Ectodermal cell (in vitro differentiated cells): Measurements from ENCODE around the gene LRRC26.
"Not testable (repeated sequence)": the region's sequence is repeated elsewhere in the genome, so short reads cannot be mapped to it uniquely, and the experiment has no call there.

Source experiments
- H3K27ac ChIP-seq: 2 replicates; pipeline ENCODE4 v1.7.0; 2013; ENCODE audit warnings: mild to moderate bottlenecking, low read depth, low read length; ENCODE audit not compliant: insufficient read depth, poor library complexity, severe bottlenecking
- H3K27me3 ChIP-seq: 2 replicates; pipeline ENCODE4 v1.7.0; 2013; ENCODE audit warnings: mild to moderate bottlenecking, low read length; ENCODE audit not compliant: insufficient read depth, control insufficient read depth, poor library complexity, severe bottlenecking
- H3K36me3 ChIP-seq: one replicate; pipeline ENCODE4 v1.7.0; 2013; ENCODE audit warnings: low read length; ENCODE audit not compliant: control insufficient read depth, insufficient read depth
- H3K4me1 ChIP-seq: one replicate; pipeline ENCODE4 v1.7.0; 2013; ENCODE audit warnings: low read length; ENCODE audit not compliant: control insufficient read depth, insufficient read depth
- H3K4me3 ChIP-seq: 2 replicates; pipeline ENCODE4 v1.7.0; 2013; ENCODE audit warnings: low read depth, low read length, control low read depth; ENCODE audit not compliant: insufficient read depth
- H3K9me3 ChIP-seq: 2 replicates; pipeline ENCODE4 v1.7.0; 2013; ENCODE audit warnings: mild to moderate bottlenecking, low read length, moderate library complexity; ENCODE audit not compliant: control insufficient read depth
- WGBS, 2 experiments: methylation state at CpG; one replicate each; pipeline ENCODE4 v1.1.7; 2013; ENCODE audit warnings: missing lambda C conversion rate in 2 of 2; 5-methylcytosine and 5-hydroxymethylcytosine counted together

Gene LRRC26

DNA sequence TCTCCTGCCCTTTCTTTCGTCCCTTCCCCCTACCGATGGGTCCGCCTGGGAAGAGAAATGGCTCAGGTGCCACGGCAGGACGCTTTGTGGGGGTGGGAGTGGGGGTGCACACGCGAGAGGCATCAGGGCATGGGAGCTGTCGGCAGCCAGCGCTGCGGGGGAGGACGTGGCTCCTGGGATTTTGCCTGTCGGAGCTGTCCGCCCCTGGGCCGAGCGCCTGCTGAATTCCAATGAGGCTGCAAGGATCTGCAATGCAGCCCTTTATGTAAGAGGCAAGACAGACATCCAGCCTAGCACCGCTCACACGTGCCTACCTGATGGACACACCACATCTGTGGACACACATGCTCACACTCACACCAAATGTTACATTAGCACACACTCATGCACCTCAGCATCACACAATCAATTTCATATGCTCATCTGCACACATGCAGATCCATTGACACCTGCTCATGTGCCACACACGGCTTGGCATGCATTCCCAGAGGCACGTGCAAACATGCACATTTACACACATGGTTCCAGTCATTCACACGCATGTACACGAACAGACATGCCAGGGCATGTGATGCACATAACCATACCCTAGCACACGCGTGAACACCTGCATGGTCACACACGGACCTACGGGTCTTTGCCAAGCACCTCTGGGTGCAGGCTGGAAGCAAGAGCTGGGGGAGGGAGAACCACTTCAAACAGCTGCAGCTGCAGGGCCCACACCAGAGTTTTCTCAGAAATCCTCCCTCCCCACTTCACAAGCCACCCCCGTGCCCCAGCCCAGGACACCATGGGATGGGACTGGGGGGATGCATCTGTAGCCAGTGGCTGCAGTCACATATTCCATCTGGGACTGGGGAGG lies 29.5 kb downstream of the LRRC26 start:
- Histone ChIP-seq H3K4me3 (no peak overlapping the region), H3K36me3 (no peaks in the 10 kb centered on the region), H3K27me3 (peaks cover 88% of the 10 kb centered on the region), H3K4me1 (no peaks in the 10 kb centered on the region), H3K9me3 (no peaks in the 10 kb centered on the region), H3K27ac (no peak overlapping the region)
- WGBS, 2 experiments = 63% methylated on average over 26 of the region's 26 CpGs

DNA sequence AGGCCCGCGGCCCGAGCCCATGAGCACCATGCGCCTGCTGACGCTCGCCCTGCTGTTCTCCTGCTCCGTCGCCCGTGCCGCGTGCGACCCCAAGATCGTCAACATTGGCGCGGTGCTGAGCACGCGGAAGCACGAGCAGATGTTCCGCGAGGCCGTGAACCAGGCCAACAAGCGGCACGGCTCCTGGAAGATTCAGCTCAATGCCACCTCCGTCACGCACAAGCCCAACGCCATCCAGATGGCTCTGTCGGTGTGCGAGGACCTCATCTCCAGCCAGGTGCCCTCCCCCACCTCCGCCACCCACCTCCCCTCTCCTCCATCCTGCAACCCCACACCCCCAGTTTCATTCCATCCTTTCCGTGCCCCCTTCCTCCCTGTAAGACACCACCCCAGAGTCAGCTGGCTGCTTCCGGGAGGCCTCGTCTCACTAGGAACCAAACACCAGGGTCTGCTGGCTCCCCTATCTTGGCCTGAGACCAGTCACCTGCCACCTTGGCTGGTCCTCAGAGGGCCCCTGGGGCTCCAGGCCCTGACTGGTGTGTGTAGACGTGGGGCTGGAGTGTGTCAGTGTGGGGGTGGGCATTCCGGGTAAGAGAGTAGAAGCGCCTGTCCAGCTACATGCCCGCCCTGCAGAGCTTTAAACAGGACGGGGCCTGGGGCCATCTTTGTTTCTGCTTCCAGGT lies 30.2 kb downstream of the LRRC26 start:
- Histone ChIP-seq H3K4me1 (no peaks in the 10 kb centered on the region), H3K27ac (no peak overlapping the region), H3K9me3 (no peaks in the 10 kb centered on the region), H3K36me3 (no peaks in the 10 kb centered on the region), H3K27me3 (peaks cover 95% of the 10 kb centered on the region), H3K4me3 (no peak overlapping the region)
- 44% methylated on average over 37 of the region's 37 CpGs for WGBS, 2 experiments

DNA sequence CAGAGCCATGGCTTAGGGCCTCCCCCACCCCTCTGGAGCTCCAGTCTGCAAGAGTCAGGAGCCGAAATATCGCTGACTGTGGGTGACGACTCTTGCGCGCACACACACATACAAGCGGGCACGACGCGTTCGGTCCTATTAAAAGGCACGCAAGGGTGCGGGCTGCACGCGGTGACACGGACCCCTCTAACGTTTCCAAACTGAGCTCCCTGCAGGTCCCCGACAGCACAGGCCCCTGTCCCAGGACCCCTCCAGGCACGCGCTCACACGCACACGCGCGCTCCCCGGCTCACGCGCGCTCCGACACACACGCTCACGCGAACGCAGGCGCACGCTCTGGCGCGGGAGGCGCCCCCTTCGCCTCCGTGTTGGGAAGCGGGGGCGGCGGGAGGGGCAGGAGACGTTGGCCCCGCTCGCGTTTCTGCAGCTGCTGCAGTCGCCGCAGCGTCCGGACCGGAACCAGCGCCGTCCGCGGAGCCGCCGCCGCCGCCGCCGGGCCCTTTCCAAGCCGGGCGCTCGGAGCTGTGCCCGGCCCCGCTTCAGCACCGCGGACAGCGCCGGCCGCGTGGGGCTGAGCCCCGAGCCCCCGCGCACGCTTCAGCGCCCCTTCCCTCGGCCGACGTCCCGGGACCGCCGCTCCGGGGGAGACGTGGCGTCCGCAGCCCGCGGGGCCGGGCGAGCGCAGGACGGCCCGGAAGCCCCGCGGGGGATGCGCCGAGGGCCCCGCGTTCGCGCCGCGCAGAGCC lies 31.0 kb downstream of the LRRC26 start, which contains the start of gene GRIN1:
Gene GRIN1 (plus strand): TSS at position 433 of the 746 bp plus-strand sequence. CDS start 333 bp downstream, outside the sequence.
- 12% methylated on average over 104 of the region's 104 CpGs for WGBS, 2 experiments
- H3K4me1 ChIP-seq = no peaks in the 10 kb centered on the region
- peaks cover 98% of the 10 kb centered on the region for H3K27me3 ChIP-seq
- no peak within 1 kb of the TSS for H3K27ac ChIP-seq
- H3K4me3 ChIP-seq = no peak within 1 kb of the TSS
- H3K36me3 ChIP-seq = no peaks in the 10 kb centered on the region
- H3K9me3 ChIP-seq = no peaks in the 10 kb centered on the region

DNA sequence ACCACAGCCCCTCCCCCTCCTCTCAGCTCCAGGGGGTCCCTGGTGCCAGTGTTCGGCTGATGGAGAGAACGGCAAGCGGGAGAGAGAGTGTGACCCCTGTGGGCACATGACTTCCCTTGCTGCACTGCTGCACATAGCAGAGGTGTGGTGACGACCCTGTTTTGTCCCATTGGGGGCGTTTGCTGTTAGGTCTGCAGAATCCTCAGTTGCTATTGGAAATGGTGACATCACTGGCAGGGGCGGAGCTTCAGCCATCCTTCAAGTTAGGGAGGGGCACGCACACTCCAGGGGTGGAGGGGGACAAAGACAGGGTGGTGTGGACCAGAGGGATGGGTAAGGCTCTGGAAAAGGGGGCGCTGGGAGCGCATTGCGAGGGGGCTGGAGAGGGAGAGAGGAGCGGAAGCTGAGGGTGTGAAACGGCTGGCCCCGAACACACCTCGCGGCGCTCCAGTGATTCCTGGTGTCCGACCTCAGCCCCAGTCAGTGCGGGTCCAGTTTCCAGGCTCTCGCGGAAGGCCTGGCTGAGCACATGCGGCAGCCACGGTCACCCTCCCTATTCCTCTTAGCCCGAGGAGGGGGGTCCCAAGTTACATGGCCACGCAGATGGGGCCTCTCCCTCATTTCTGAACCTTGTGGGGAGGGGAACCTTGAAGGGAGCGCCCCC lies 31.7 kb downstream of the LRRC26 start:
- H3K4me1 ChIP-seq = no peaks in the 10 kb centered on the region
- no peak overlapping the region for H3K4me3 ChIP-seq
- H3K27me3 ChIP-seq = peaks cover 97% of the 10 kb centered on the region
- H3K27ac ChIP-seq = no peak overlapping the region
- no peaks in the 10 kb centered on the region for H3K36me3 ChIP-seq
- no peaks in the 10 kb centered on the region for H3K9me3 ChIP-seq
- 16 to 20% methylated on average over 25 of the region's 25 CpGs for WGBS, 2 experiments

DNA sequence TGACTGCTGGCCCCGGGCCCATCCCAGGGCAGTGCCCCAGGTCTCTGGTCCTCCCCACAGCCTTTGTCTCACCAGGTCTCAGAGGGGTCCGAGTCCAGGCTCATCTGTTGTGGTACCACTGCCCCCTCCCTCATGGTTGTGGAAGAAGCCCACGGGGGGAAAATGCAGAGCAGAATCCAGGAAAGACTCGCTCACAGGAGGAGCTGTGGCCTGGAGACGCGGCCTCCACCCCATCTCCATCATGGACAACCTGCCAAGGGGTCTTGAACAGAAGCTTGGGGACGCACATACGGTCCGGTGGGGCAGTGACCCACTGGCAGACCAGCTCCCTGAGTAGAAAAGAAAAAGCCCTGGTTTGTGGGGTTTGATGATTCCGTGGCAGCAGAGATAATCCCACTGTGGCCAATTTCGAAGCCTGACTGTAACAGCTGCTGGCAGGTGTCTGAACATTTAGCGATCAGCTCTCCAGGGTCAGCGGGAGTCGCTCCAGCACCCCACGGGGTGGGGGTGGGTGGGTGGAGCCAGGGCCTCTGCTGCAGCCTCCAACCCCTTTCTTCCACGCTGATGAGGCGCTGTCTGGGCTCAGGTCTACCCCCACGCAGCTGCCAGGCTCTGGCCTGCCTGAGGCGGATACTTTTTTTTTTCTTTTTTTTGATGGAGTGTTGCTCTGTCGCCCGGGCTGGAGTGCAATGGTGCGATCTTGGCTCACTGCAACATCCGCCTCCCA lies 32.8 kb downstream of the LRRC26 start:
- Histone ChIP-seq H3K4me3 (no peak overlapping the region), H3K36me3 (no peaks in the 10 kb centered on the region), H3K9me3 (no peaks in the 10 kb centered on the region), H3K27me3 (peaks cover 94% of the 10 kb centered on the region), H3K4me1 (no peaks in the 10 kb centered on the region), H3K27ac (no peak overlapping the region)
- WGBS, 2 experiments = 75 to 77% methylated on average over 23 of the region's 23 CpGs

- Histone ChIP-seq H3K4me3 (no peak overlapping the region), H3K36me3 (no peaks in the 10 kb centered on the region), H3K9me3 (no peaks in the 10 kb centered on the region), H3K4me1 (no peaks in the 10 kb centered on the region), H3K27ac (no peak overlapping the region), H3K27me3 (peaks cover 94% of the 10 kb centered on the region)
- 48% methylated on average over 27 of the region's 27 CpGs for WGBS, 2 experiments
Observed at GRCh38 chr9:137136261-137136880, 33.5 kb downstream of the LRRC26 start.

GRCh38 chr9:137135154-137135553 lies 34.7 kb downstream of the LRRC26 start:
- H3K36me3 ChIP-seq, H3K4me3 ChIP-seq, H3K9me3 ChIP-seq, H3K4me1 ChIP-seq, H3K27ac ChIP-seq: not testable (repeated sequence)
- 78% methylated on average over 9 of the region's 9 CpGs for WGBS, 2 experiments
- H3K27me3 ChIP-seq = peaks cover 94% of the 10 kb centered on the region

DNA sequence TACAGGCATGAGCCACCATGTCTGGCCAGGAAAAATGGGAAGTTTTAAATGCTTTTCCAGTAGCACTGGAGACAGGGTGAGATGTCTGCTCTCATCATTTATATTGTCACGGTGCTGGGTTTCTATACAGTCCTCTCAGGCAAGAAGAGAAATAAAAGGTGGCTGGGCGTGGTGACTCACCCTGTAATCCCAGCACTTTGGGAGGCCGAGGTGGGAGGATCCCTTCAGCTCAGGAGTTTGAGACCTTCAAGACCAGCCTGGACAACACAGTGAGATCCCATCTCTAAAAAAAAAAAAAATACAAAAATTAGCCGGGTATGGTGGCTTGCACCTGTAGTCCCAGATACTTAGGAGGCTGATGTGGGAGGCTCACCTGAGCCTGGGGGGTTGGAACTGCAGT lies 35.7 kb downstream of the LRRC26 start:
- Histone ChIP-seq H3K27me3 (peaks cover 88% of the 10 kb centered on the region), H3K9me3 (no peaks in the 10 kb centered on the region), H3K36me3 (no peaks in the 10 kb centered on the region), H3K4me3 (no peak overlapping the region), H3K4me1 (no peaks in the 10 kb centered on the region), H3K27ac (no peak overlapping the region)
- 77 to 80% methylated on average over 4 of the region's 4 CpGs for WGBS, 2 experiments

GRCh38 chr9:137130176-137130755 lies 39.6 kb downstream of the LRRC26 start:
- Histone ChIP-seq H3K27me3 (peaks cover 50% of the 10 kb centered on the region), H3K36me3 (no peaks in the 10 kb centered on the region), H3K4me3 (peak overlapping the region; percentile 91), H3K27ac (no peak overlapping the region), H3K9me3 (no peaks in the 10 kb centered on the region), H3K4me1 (peaks cover 8% of the 10 kb centered on the region)
- whole genome bisulfite sequencing, 2 experiments = 6% methylated on average over 58 of the region's 58 CpGs
